OCI-LY1 (cell line): ENCODE measurements around the gene DCLK1.

ENCODE experiments used
- CTCF ChIP-seq: fragments of 200-600 bp; sonication (generic), shearing (Covaris generic); IDR thresholded peaks from 2 replicates; pipeline ENCODE4 v1.5.1; 2017; ENCODE audit warnings: mild to moderate bottlenecking, antibody characterized with exemption, low read length, moderate library complexity, mixed read lengths
- EZH2 ChIP-seq: fragments of 200-600 bp; sonication (generic), shearing (Covaris generic); IDR thresholded peaks from 2 replicates; pipeline ENCODE4 v1.8.0; 2017; ENCODE audit warnings: borderline replicate concordance, mixed run types, mild to moderate bottlenecking, antibody characterized with exemption, low read length, moderate library complexity, mixed read lengths

DNA sequence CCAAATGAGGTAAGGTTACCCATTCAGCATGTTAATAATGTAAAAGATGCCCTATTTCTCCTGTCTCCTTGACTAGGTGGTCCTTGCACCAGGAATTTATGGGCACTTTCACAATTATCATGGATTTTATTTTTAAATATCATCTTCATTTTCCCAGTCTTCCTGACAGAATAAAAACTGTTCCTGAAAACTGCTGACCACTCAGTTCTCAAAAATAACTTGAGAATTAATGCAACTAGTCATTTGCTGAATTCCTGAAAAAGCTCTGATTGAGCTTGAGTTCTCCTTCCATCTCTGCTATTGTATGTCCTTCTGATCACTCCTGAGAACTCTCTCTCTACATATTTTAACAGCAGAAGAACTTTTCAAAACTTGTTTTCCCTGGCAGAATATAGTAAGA is 55.0 kb downstream of the DCLK1 start:
- TF ChIP-seq CTCF, result no peak
- no peak for TF ChIP-seq EZH2
